ENCODE measurements around the gene PCDHGB5.

- TF ChIP-seq, protein P1, sequence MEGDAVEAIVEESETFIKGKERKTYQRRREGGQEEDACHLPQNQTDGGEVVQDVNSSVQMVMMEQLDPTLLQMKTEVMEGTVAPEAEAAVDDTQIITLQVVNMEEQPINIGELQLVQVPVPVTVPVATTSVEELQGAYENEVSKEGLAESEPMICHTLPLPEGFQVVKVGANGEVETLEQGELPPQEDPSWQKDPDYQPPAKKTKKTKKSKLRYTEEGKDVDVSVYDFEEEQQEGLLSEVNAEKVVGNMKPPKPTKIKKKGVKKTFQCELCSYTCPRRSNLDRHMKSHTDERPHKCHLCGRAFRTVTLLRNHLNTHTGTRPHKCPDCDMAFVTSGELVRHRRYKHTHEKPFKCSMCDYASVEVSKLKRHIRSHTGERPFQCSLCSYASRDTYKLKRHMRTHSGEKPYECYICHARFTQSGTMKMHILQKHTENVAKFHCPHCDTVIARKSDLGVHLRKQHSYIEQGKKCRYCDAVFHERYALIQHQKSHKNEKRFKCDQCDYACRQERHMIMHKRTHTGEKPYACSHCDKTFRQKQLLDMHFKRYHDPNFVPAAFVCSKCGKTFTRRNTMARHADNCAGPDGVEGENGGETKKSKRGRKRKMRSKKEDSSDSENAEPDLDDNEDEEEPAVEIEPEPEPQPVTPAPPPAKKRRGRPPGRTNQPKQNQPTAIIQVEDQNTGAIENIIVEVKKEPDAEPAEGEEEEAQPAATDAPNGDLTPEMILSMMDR (IDR thresholded peaks at IDR 0.05), result no peak
- TF ChIP-seq POLR2A (IDR thresholded peaks at IDR 0.05), result no peak
Measured at GRCh38 chr5:141356950-141357349, 40.8 kb upstream of the PCDHGB5 start.
